Measurements from ENCODE around the gene TBXAS1. TPM values are rescaled to one million over a fixed set of nuclear protein-coding genes. Genes with fewer than 3 reads are reported as not detected.

Gene TBXAS1
- total RNA-seq, 4 donors from 2014 or later, result 9.8 to 31.3 (median 13.5) TPM

GRCh38 chr7:140041659-140042385, 212.8 kb downstream of the TBXAS1 start:
- peaks cover 0 to 6% (median 2%) of the 10 kb centered on the region in 4 donors for H3K4me1 ChIP-seq
- 94% methylated on average over 12 of the region's 12 CpGs for WGBS
- DNase-seq (ENCODE audit: extremely low spot score), result no peak

GRCh38 chr7:140042386-140042670, 213.3 kb downstream of the TBXAS1 start:
- no peak for DNase-seq (ENCODE audit: extremely low spot score)

More at GRCh38 chr7:140041659-140042385, 212.8 kb downstream of the TBXAS1 start:
- TF ChIP-seq EP300 (IDR thresholded peaks at IDR 0.05), result no peak
- no peak for TF ChIP-seq POLR2AphosphoS5 (IDR thresholded peaks at IDR 0.05)
- TF ChIP-seq POLR2A (IDR thresholded peaks at IDR 0.05; ENCODE audit: low read depth), result no peak
- TF ChIP-seq CTCF (IDR thresholded peaks at IDR 0.05), result no peak
- H3K27ac ChIP-seq (replicated peaks in 1 of 4), result no peak overlapping the region
- no peaks in the 10 kb centered on the region for H3K27me3 ChIP-seq
- H3K9me3 ChIP-seq, result no peaks in the 10 kb centered on the region
- H3K4me3 ChIP-seq, result no peak overlapping the region
- peaks cover 12 to 98% (median 67%) of the 10 kb centered on the region in 4 donors for H3K36me3 ChIP-seq
- intact Hi-C loops (cut with DNase I), result no loop called here

GRCh38 chr7:140044251-140044650, 215.2 kb downstream of the TBXAS1 start:
- peak; percentile 37 for DNase-seq (ENCODE audit: extremely low spot score)
- Histone ChIP-seq H3K9me3 (no peaks in the 10 kb centered on the region), H3K36me3 (peaks cover 0 to 86% (median 55%) of the 10 kb centered on the region in 4 donors), H3K4me3 (no peak overlapping the region), H3K27me3 (no peaks in the 10 kb centered on the region), H3K27ac (replicated peaks in 1 of 4) (no peak overlapping the region), H3K4me1 (peaks cover 0 to 9% (median 2%) of the 10 kb centered on the region in 4 donors)
- TF ChIP-seq EP300 (IDR thresholded peaks at IDR 0.05) (no peak), POLR2A (IDR thresholded peaks at IDR 0.05; ENCODE audit: low read depth) (no peak), CTCF (IDR thresholded peaks at IDR 0.05) (no peak), POLR2AphosphoS5 (IDR thresholded peaks at IDR 0.05) (no peak)
- WGBS, result 88% methylated on average over 6 of the region's 6 CpGs
- intact Hi-C loops (cut with DNase I), result no loop called here

More at GRCh38 chr7:140042386-140042670, 213.3 kb downstream of the TBXAS1 start:
- Histone ChIP-seq H3K4me3 (no peak overlapping the region), H3K9me3 (no peaks in the 10 kb centered on the region), H3K27me3 (no peaks in the 10 kb centered on the region), H3K4me1 (peaks cover 0 to 6% (median 2%) of the 10 kb centered on the region in 4 donors), H3K36me3 (peaks cover 7 to 98% (median 65%) of the 10 kb centered on the region in 4 donors), H3K27ac (replicated peaks in 1 of 4) (no peak overlapping the region)
- intact Hi-C loops (cut with DNase I), result no loop called here
- WGBS, result 94% methylated on average over 10 of the region's 10 CpGs
- no peak for TF ChIP-seq CTCF (IDR thresholded peaks at IDR 0.05)
- TF ChIP-seq EP300 (IDR thresholded peaks at IDR 0.05), result no peak
- no peak for TF ChIP-seq POLR2A (IDR thresholded peaks at IDR 0.05; ENCODE audit: low read depth)
- no peak for TF ChIP-seq POLR2AphosphoS5 (IDR thresholded peaks at IDR 0.05)

GRCh38 chr7:140045697-140046096, 216.6 kb downstream of the TBXAS1 start:
- Histone ChIP-seq H3K36me3 (peaks cover 0 to 77% (median 42%) of the 10 kb centered on the region in 4 donors), H3K4me1 (peaks cover 0 to 11% (median 3%) of the 10 kb centered on the region in 4 donors), H3K9me3 (no peaks in the 10 kb centered on the region), H3K27me3 (no peaks in the 10 kb centered on the region), H3K27ac (replicated peaks in 1 of 4) (no peak overlapping the region), H3K4me3 (no peak overlapping the region)
- intact Hi-C loops (cut with DNase I), result no loop called here
- 82% methylated on average over 6 of the region's 6 CpGs for WGBS
- DNase-seq (ENCODE audit: extremely low spot score), result peak; percentile 19
- no peak for TF ChIP-seq POLR2AphosphoS5 (IDR thresholded peaks at IDR 0.05)
- no peak for TF ChIP-seq EP300 (IDR thresholded peaks at IDR 0.05)
- no peak for TF ChIP-seq CTCF (IDR thresholded peaks at IDR 0.05)
- TF ChIP-seq POLR2A (IDR thresholded peaks at IDR 0.05; ENCODE audit: low read depth), result no peak

All from esophagus muscularis mucosa (tissue), 4 donors.